ENCODE data around the gene SARS1. TPM values are rescaled to one million over a fixed set of nuclear protein-coding genes. Genes with fewer than 3 reads are reported as not detected.

Gene SARS1
- total and polyA plus RNA-seq, 2 of the 13 experiments (the other 11 are each of a cell fraction or from before 2014, with no cell fraction given) = 103 to 134 TPM

DNA sequence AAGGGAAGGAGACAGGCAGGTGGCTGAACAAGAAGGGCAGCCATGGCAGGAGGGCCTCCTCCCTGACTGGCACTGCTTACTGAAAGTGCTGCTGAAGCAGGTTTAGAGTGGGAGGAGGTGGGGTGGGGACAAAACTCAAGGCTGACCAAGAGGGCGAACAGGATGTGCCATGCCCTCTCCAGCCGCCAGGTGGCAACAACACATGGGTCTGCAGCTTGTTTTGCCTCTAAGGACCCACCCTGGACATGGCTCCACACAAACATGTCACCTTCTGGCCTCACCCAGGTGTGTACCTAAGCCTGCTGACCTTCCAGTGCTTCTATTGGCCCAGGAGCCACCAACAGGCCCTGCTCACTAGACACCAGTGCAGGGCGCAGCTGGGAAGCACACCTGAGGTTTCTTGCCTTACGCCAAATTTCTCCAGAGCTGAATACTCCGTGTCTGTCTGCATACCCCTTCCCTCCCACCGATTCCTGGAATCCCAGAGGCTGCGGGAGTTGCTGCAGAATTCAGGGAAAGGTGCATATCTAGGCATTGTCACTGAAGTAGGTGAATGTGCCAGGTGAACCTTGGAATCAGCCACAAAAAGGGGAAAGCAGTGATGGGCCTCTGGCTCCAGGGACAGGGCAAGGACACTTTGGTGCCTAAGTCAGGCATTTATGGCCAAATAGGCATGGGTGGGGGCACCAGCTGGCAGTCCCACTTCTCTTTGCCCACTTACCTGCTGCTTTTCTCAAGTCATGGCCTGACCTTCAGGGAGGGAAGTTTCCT lies 63.9 kb downstream of the SARS1 start (continued):
- TF ChIP-seq PCBP2 (optimal IDR thresholded peaks at IDR 0.05; ENCODE audit: low read depth, low read length, poor library complexity, severe bottlenecking) = no peak
- TF ChIP-seq HDAC6 (IDR thresholded peaks at IDR 0.05; ENCODE audit: low read depth, low read length) = no peak
- TF ChIP-seq ZNF446 (CRISPR knock-in tag; IDR thresholded peaks at IDR 0.05) = no peak
- TF ChIP-seq ZNF10 (CRISPR knock-in tag; IDR thresholded peaks at IDR 0.05; ENCODE audit: borderline replicate concordance, low read depth) = no peak
- peak; percentile 61; the same call in 1 of the 2 replicates for TF ChIP-seq NFKB2 (CRISPR knock-in tag; IDR thresholded peaks at IDR 0.05; ENCODE audit: borderline replicate concordance)
- TF ChIP-seq, protein P1, sequence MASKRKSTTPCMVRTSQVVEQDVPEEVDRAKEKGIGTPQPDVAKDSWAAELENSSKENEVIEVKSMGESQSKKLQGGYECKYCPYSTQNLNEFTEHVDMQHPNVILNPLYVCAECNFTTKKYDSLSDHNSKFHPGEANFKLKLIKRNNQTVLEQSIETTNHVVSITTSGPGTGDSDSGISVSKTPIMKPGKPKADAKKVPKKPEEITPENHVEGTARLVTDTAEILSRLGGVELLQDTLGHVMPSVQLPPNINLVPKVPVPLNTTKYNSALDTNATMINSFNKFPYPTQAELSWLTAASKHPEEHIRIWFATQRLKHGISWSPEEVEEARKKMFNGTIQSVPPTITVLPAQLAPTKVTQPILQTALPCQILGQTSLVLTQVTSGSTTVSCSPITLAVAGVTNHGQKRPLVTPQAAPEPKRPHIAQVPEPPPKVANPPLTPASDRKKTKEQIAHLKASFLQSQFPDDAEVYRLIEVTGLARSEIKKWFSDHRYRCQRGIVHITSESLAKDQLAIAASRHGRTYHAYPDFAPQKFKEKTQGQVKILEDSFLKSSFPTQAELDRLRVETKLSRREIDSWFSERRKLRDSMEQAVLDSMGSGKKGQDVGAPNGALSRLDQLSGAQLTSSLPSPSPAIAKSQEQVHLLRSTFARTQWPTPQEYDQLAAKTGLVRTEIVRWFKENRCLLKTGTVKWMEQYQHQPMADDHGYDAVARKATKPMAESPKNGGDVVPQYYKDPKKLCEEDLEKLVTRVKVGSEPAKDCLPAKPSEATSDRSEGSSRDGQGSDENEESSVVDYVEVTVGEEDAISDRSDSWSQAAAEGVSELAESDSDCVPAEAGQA (IDR thresholded peaks at IDR 0.05; ENCODE audit: low read depth) = no peak
- TF ChIP-seq, protein P1 (CRISPR knock-in tag; IDR thresholded peaks at IDR 0.05; ENCODE audit: borderline replicate concordance) = no peak
- TF ChIP-seq, protein P2, sequence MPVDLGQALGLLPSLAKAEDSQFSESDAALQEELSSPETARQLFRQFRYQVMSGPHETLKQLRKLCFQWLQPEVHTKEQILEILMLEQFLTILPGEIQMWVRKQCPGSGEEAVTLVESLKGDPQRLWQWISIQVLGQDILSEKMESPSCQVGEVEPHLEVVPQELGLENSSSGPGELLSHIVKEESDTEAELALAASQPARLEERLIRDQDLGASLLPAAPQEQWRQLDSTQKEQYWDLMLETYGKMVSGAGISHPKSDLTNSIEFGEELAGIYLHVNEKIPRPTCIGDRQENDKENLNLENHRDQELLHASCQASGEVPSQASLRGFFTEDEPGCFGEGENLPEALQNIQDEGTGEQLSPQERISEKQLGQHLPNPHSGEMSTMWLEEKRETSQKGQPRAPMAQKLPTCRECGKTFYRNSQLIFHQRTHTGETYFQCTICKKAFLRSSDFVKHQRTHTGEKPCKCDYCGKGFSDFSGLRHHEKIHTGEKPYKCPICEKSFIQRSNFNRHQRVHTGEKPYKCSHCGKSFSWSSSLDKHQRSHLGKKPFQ (CRISPR knock-in tag; IDR thresholded peaks at IDR 0.05; ENCODE audit: insufficient replicate concordance) = no peak
- TF ChIP-seq ZNF841 (CRISPR knock-in tag; IDR thresholded peaks at IDR 0.05; ENCODE audit: borderline replicate concordance) = no peak
- no peak for TF ChIP-seq SIX1 (CRISPR knock-in tag; IDR thresholded peaks at IDR 0.05; ENCODE audit: borderline replicate concordance)
- no peak for TF ChIP-seq DNMT3B (CRISPR knock-in tag; conservative IDR thresholded peaks at IDR 0.05)
- TF ChIP-seq, protein P3, sequence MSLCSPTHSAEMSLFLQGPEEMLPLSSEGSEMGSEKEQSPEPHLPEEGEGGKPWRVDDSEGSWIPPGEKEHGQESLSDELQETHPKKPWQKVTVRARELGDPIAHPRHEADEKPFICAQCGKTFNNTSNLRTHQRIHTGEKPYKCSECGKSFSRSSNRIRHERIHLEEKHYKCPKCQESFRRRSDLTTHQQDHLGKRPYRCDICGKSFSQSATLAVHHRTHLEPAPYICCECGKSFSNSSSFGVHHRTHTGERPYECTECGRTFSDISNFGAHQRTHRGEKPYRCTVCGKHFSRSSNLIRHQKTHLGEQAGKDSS (CRISPR knock-in tag; IDR thresholded peaks at IDR 0.05; ENCODE audit: borderline replicate concordance, low read depth) = no peak; the same call in 1 of the 2 replicates
- 0 out of 2 replicates have a peak, but pooled peaks have one; percentile 0 for TF ChIP-seq ZNF879 (CRISPR knock-in tag; IDR thresholded peaks at IDR 0.05)
- TF ChIP-seq KDM4B (CRISPR knock-in tag; IDR thresholded peaks at IDR 0.05) = peak; percentile 74; the same call in 1 of the 2 replicates
- no peak for TF ChIP-seq NONO (IDR thresholded peaks at IDR 0.05)
- no peak for TF ChIP-seq NONO (CRISPR knock-in tag; conservative IDR thresholded peaks at IDR 0.05)
- peak; percentile 36; the same call in 1 of the 2 replicates for TF ChIP-seq DRAP1 (CRISPR knock-in tag; IDR thresholded peaks at IDR 0.05)
- no peak for TF ChIP-seq PHB2 (IDR thresholded peaks at IDR 0.05; ENCODE audit: partially characterized antibody)
- TF ChIP-seq ZNF850 (CRISPR knock-in tag; conservative IDR thresholded peaks at IDR 0.05) = no peak
- no peak for TF ChIP-seq RBFOX2 (IDR thresholded peaks at IDR 0.05; ENCODE audit: low read depth, low read length)
- no peak for TF ChIP-seq ZNF343 (CRISPR knock-in tag; IDR thresholded peaks at IDR 0.05)
- TF ChIP-seq RBM22 (optimal IDR thresholded peaks at IDR 0.05; ENCODE audit: low read length) = no peak

All from HepG2 (cell line).